ENCODE results near the gene STK40.

Gene STK40

DNA sequence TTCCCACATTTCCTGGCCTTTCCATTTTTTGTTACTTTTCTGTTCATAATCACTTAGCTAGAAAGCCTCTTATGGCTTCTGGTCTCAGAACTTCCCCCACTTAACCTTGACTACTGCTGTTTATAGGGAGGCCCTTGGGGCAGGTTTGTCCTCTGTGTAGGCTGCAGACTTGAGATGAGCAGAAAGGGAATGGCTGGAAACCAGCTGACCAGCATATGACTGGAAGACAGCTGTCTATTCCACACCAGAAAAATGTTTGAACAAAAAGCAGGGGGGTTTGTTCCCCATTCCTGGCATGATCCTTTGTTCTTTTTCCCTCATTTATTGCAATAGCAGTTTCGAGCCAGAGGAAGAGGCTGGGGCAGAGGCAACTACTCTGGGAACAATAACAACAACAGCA, 84.5 kb downstream of the STK40 start:
- TF ChIP-seq, protein P1, sequence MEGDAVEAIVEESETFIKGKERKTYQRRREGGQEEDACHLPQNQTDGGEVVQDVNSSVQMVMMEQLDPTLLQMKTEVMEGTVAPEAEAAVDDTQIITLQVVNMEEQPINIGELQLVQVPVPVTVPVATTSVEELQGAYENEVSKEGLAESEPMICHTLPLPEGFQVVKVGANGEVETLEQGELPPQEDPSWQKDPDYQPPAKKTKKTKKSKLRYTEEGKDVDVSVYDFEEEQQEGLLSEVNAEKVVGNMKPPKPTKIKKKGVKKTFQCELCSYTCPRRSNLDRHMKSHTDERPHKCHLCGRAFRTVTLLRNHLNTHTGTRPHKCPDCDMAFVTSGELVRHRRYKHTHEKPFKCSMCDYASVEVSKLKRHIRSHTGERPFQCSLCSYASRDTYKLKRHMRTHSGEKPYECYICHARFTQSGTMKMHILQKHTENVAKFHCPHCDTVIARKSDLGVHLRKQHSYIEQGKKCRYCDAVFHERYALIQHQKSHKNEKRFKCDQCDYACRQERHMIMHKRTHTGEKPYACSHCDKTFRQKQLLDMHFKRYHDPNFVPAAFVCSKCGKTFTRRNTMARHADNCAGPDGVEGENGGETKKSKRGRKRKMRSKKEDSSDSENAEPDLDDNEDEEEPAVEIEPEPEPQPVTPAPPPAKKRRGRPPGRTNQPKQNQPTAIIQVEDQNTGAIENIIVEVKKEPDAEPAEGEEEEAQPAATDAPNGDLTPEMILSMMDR (IDR thresholded peaks at IDR 0.05; ENCODE audit: borderline replicate concordance, insufficient read depth, low read depth, low read length): no peak
- H3K4me3 ChIP-seq (ENCODE audit: low read depth, low read length): no peak overlapping the region

DNA sequence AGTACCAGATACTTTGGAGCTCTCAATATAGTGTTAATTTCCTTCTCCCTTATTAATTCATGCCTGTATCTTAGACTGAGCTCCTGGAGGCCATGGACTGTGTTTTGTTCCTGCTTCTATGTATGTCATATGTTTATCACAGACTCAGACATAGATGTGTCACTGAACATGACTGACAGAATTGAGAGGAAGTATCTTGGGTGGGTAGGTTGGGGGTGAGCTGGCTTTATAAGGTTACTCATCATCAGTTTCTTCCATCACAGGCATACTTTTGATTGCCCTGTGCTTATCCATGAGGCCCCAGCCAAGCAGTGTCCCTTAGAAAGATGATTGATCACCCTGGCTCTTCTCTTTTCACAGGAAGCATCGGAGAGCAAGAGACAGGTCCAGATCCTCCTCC, 85.2 kb downstream of the STK40 start:
- no peak overlapping the region for H3K4me3 ChIP-seq (ENCODE audit: low read depth, low read length)
- TF ChIP-seq, protein P1 (IDR thresholded peaks at IDR 0.05; ENCODE audit: borderline replicate concordance, insufficient read depth, low read depth, low read length): no peak

DNA sequence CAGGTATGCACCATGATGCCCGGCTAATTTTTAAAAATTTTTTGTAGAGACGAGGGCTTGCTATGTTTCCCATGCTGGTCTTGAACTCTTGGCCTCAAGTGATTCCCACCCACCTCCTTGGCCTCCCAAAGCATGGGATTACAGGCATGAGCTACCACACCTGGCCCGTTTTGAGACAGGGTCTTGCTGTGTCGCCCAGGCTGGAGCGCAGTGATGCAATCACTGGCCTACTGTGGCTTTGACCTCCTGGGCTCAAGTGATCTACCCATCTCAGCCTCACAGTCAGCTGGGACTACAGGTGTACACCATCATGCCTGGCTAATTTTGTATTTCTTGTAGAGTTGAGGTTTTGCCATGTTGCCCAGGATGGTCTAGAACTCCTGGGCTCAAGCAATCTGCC, 87.1 kb downstream of the STK40 start:
- no peak overlapping the region for H3K4me3 ChIP-seq (ENCODE audit: low read depth, low read length)
- TF ChIP-seq, protein P1 (IDR thresholded peaks at IDR 0.05; ENCODE audit: borderline replicate concordance, insufficient read depth, low read depth, low read length): no peak

DNA sequence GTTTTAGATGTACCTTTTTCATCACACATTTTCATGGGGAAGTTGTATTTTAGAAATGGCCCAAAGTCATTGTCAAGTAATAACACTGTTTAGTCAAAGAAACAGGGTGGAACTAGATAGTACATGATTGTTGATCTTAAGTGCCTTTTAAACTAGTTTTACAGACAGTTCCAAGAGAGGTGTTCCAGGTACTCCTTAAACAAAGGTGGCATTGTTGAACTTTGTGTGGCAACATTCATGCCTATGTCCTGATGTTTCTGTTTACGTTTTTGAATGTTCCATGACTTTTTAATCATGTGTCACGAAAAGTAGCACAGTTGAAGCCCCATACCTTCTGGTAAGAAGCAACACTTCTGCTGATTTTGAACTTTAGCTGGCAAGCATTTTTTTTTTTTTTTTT, 88.7 kb downstream of the STK40 start:
- TF ChIP-seq, protein P1 (IDR thresholded peaks at IDR 0.05; ENCODE audit: borderline replicate concordance, insufficient read depth, low read depth, low read length): no peak
- no peak overlapping the region for H3K4me3 ChIP-seq (ENCODE audit: low read depth, low read length)

DNA sequence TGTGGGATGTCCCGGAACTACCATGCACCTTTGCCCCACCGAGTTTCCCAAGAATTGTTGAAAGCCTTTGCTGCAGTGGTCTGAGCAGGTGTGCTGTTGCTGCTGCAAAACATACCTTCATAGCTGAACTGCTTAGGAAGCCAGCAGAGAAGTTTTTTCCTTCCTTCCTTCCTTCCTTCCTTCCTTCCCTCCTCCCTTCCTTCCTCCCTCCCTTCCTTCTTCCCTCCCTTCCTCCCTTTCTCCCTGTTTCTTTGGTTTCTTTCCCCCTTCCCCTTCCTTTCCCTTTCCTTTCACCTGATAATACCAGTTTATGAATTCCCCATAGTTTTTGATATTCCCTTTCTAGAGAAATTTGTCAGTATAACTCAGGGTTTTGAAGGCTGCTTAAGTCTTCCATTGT, 90.3 kb downstream of the STK40 start:
- TF ChIP-seq, protein P1 (IDR thresholded peaks at IDR 0.05; ENCODE audit: borderline replicate concordance, insufficient read depth, low read depth, low read length): no peak

More for the DNA sequence above, 90.3 kb downstream of the STK40 start:
- no peak overlapping the region for H3K4me3 ChIP-seq (ENCODE audit: low read depth, low read length)

All from GM12875 (cell line).